HepG2 (cell line): ENCODE data around the gene CKS2. TPM values are rescaled to one million over a fixed set of nuclear protein-coding genes. Genes with fewer than 3 reads are reported as not detected.
A peak's percentile ranks its signal among the peaks of the same experiment; 100 is the strongest.

Source experiments
- AFF4 ChIP-seq: sonication (generic); formaldehyde crosslinking; IDR thresholded peaks from 2 replicates; pipeline ENCODE4 v1.4.0; 2020; ENCODE audit warnings: missing genetic modification reagents
- ARHGAP35 ChIP-seq: sonication (generic); formaldehyde crosslinking; IDR thresholded peaks from 2 replicates; pipeline ENCODE4 v1.9.0; 2022; ENCODE audit warnings: mild to moderate bottlenecking, inconsistent platforms, moderate library complexity, missing genetic modification reagents, borderline replicate concordance
- CREB1 ChIP-seq, 2 experiments: fragments of 450-650 bp in 1 of 2; IDR thresholded peaks; 2 replicates each; pipeline ENCODE4 v1.6.1; 2016 to 2017; ENCODE audit warnings: control low read depth in 1 of 2, mild to moderate bottlenecking in 1 of 2, missing compliant biosample characterization in 1 of 2, missing genetic modification characterization in 1 of 2
- ERF ChIP-seq: IDR thresholded peaks from 2 replicates; pipeline ENCODE4 v1.6.1; 2018; ENCODE audit warnings: missing biosample characterization, missing genetic modification reagents
- FIP1L1 ChIP-seq: fragments of 200-400 bp; formaldehyde crosslinking; IDR thresholded peaks from 2 replicates; pipeline ENCODE4 v1.6.1; 2018; ENCODE audit warnings: low read depth, mild to moderate bottlenecking, low read length, moderate library complexity, borderline replicate concordance; ENCODE audit not compliant: insufficient read depth
- HDAC6 ChIP-seq: fragments of 200-600 bp; sonication (generic); IDR thresholded peaks from 2 replicates; pipeline ENCODE4 v1.7.0; 2017; ENCODE audit warnings: mild to moderate bottlenecking, antibody characterized with exemption, low read length, low read depth
- KMT2B ChIP-seq: IDR thresholded peaks from 2 replicates; pipeline ENCODE4 v1.6.1; 2016; ENCODE audit warnings: missing genetic modification reagents, missing compliant biosample characterization
- LCORL ChIP-seq, 2 experiments: fragments of 450-650 bp in 1 of 2; sonication (generic) in 1 of 2; formaldehyde crosslinking in 1 of 2; IDR thresholded peaks; 2 replicates each; pipeline versions ENCODE4 v1.5.0 to v1.6.1; 2017 to 2020; ENCODE audit warnings: antibody characterized with exemption in 1 of 2, missing genetic modification reagents in 1 of 2
- NCOA1 ChIP-seq: sonication (generic); formaldehyde crosslinking; IDR thresholded peaks from 2 replicates; pipeline ENCODE4 v1.9.0; 2021; ENCODE audit warnings: missing genetic modification reagents
- PBX2 ChIP-seq: IDR thresholded peaks from 2 replicates; pipeline ENCODE4 v1.6.1; 2016; ENCODE audit warnings: control low read depth
- POGZ ChIP-seq: sonication (generic); formaldehyde crosslinking; IDR thresholded peaks from 2 replicates; pipeline ENCODE4 v1.4.0; 2020; ENCODE audit warnings: mild to moderate bottlenecking, missing genetic modification reagents
- PTBP1 ChIP-seq: fragments of 200-400 bp; formaldehyde crosslinking; IDR thresholded peaks from 2 replicates; pipeline ENCODE4 v1.6.1; 2018; ENCODE audit warnings: low read length, low read depth; ENCODE audit not compliant: poor library complexity, severe bottlenecking
- SMAD1 ChIP-seq: sonication (generic); formaldehyde crosslinking; IDR thresholded peaks from 2 replicates; pipeline ENCODE4 v1.4.0; 2020; ENCODE audit warnings: missing genetic modification reagents, low read depth, mild to moderate bottlenecking, borderline replicate concordance
- TARDBP ChIP-seq: sonication (generic); formaldehyde crosslinking; IDR thresholded peaks from 2 replicates; pipeline ENCODE4 v1.8.0; 2022; ENCODE audit warnings: mild to moderate bottlenecking, missing genetic modification reagents
- TOE1 ChIP-seq: sonication (generic); formaldehyde crosslinking; IDR thresholded peaks from 2 replicates; pipeline ENCODE4 v1.4.0; 2020; ENCODE audit warnings: mild to moderate bottlenecking, missing genetic modification reagents
- ZNF143 ChIP-seq: sonication (generic); formaldehyde crosslinking; IDR thresholded peaks from 2 replicates; pipeline ENCODE4 v1.4.0; 2020; ENCODE audit warnings: missing genetic modification reagents
- ZNF160 ChIP-seq: sonication (generic); formaldehyde crosslinking; IDR thresholded peaks from 2 replicates; pipeline ENCODE4 v1.8.0; 2022; ENCODE audit warnings: mild to moderate bottlenecking, inconsistent platforms, missing genetic modification reagents
- ZNF543 ChIP-seq: sonication (generic); formaldehyde crosslinking; IDR thresholded peaks from 2 replicates; pipeline ENCODE4 v1.4.0; 2020; ENCODE audit warnings: mild to moderate bottlenecking, missing genetic modification reagents
- ZNF570 ChIP-seq: sonication (generic); formaldehyde crosslinking; IDR thresholded peaks from 2 replicates; pipeline ENCODE4 v1.4.0; 2020; ENCODE audit warnings: mild to moderate bottlenecking, missing genetic modification reagents, borderline replicate concordance
- ZNF597 ChIP-seq: sonication (generic); formaldehyde crosslinking; IDR thresholded peaks from 2 replicates; pipeline ENCODE4 v1.5.0; 2020; ENCODE audit warnings: missing genetic modification reagents
- ZNF672 ChIP-seq: sonication (generic); formaldehyde crosslinking; IDR thresholded peaks from 2 replicates; pipeline ENCODE4 v1.8.1; 2022; ENCODE audit warnings: missing genetic modification reagents
- ZNF674 ChIP-seq: sonication (generic); formaldehyde crosslinking; IDR thresholded peaks from 2 replicates; pipeline ENCODE4 v1.5.0; 2020; ENCODE audit warnings: low read depth, mild to moderate bottlenecking, missing genetic modification reagents
- ZNF724P ChIP-seq: sonication (generic); formaldehyde crosslinking; IDR thresholded peaks from 2 replicates; pipeline ENCODE4 v1.8.0; 2022; ENCODE audit warnings: missing genetic modification reagents, borderline replicate concordance
- ZNF777 ChIP-seq: sonication (generic); formaldehyde crosslinking; IDR thresholded peaks from 2 replicates; pipeline ENCODE4 v1.4.0; 2020; ENCODE audit warnings: missing genetic modification reagents
- polyA plus RNA-seq, 8 experiments: library from polyadenylated mRNA; depleted of rRNA in 3 of 8; stranded (reverse) in 7 of 8; unstranded in 1 of 8; fragments of >200 nt; fragmentation: Illumina TruSeq in 4 of 8; extraction: Trizol in 4 of 8; gene quantifications; 2 replicates each; pipeline versions ENCODE4 v1.2.1 to v1.2.3, GENCODE V29; 2011 to 2016; ENCODE audit warnings: low read depth in 4 of 8, missing spikeins in 1 of 8, mixed read lengths in 1 of 8; ENCODE audit not compliant: insufficient read depth in 1 of 8
- total RNA-seq, 5 experiments: library from RNA; depleted of rRNA; stranded (reverse); fragments of >200 nt; fragmentation: Illumina TruSeq; extraction: Trizol; gene quantifications; 2 replicates each; pipeline ENCODE4 v1.2.3, GENCODE V29; 2016; ENCODE audit warnings: low read depth in 1 of 5

Gene CKS2
- total and polyA plus RNA-seq, 2 of the 13 experiments (the other 11 are each of a cell fraction or from before 2014, with no cell fraction given): 251 to 317 TPM

GRCh38 chr9:89350988-89351557, 40.1 kb downstream of the CKS2 start (continued):
- TF ChIP-seq ZNF597 (CRISPR knock-in tag) (no peak), FIP1L1 (no peak), ZNF570 (CRISPR knock-in tag) (no peak), PTBP1 (no peak), ARHGAP35 (CRISPR knock-in tag) (no peak), TOE1 (CRISPR knock-in tag) (no peak), NCOA1 (CRISPR knock-in tag) (no peak), HDAC6 (no peak), ZNF672 (CRISPR knock-in tag) (no peak), ZNF160 (CRISPR knock-in tag) (0 out of 2 replicates have a peak, but pooled peaks have one; percentile 44), TARDBP (CRISPR knock-in tag) (peak; percentile 62; the same call in 1 of the 2 replicates), ZNF674 (CRISPR knock-in tag) (no peak), KMT2B (no peak), ZNF543 (CRISPR knock-in tag) (no peak), CREB1 (IDR thresholded peaks at IDR 0.05) (no peak; the same call in 1 of the 2 replicates), CREB1 (CRISPR knock-in tag; IDR thresholded peaks at IDR 0.05) (peak; percentile 84), ZNF777 (CRISPR knock-in tag) (no peak), LCORL (IDR thresholded peaks at IDR 0.05) (peak; percentile 93), LCORL (CRISPR knock-in tag; IDR thresholded peaks at IDR 0.05) (peak; percentile 97), ZNF143 (CRISPR knock-in tag) (no peak), ZNF724P (peak; percentile 39; the same call in 1 of the 2 replicates), AFF4 (CRISPR knock-in tag) (no peak), POGZ (CRISPR knock-in tag) (no peak; the same call in 1 of the 2 replicates), PBX2 (CRISPR knock-in tag) (peak; percentile 60), ERF (peak; percentile 69; the same call in 1 of the 2 replicates), SMAD1 (CRISPR knock-in tag) (no peak)
